ENCODE measurements around the gene TOMM34. TPM values are rescaled to one million over a fixed set of nuclear protein-coding genes. Genes with fewer than 3 reads are reported as not detected.

Gene TOMM34
- total RNA-seq, 1 donor from 2014 or later = 11.1 TPM

GRCh38 chr20:44930517-44931168 lies 29.6 kb downstream of the TOMM34 start:
- no peak overlapping the region for H3K4me3 ChIP-seq
- no peak for TF ChIP-seq CTCF (IDR thresholded peaks at IDR 0.05)
- peaks cover 0 to 4% of the 10 kb centered on the region in 2 donors for H3K36me3 ChIP-seq
- no peaks in the 10 kb centered on the region for H3K9me3 ChIP-seq
- no peak overlapping the region for H3K27ac ChIP-seq
- intact Hi-C loops (cut with DNase I) = no loop called here
- no peaks in the 10 kb centered on the region for H3K27me3 ChIP-seq
- DNase-seq (ENCODE audit: low spot score in 2 of 2) = no peak
- no peaks in the 10 kb centered on the region for H3K4me1 ChIP-seq

- TF ChIP-seq CTCF (IDR thresholded peaks at IDR 0.05) = no peak
- H3K4me3 ChIP-seq = no peak overlapping the region
- H3K9me3 ChIP-seq = no peaks in the 10 kb centered on the region
- no peaks in the 10 kb centered on the region for H3K27me3 ChIP-seq
- intact Hi-C loops (cut with DNase I) = no loop called here
- H3K27ac ChIP-seq = no peak overlapping the region
- no peaks in the 10 kb centered on the region for H3K4me1 ChIP-seq
- DNase-seq (ENCODE audit: low spot score in 2 of 2) = no peak
- H3K36me3 ChIP-seq = peaks cover 0 to 10% of the 10 kb centered on the region in 2 donors
Measured at GRCh38 chr20:44928595-44928994, 31.6 kb downstream of the TOMM34 start.

- intact Hi-C loops (cut with DNase I) = no loop called here
- no peaks in the 10 kb centered on the region for H3K9me3 ChIP-seq
- no peak for TF ChIP-seq CTCF (IDR thresholded peaks at IDR 0.05)
- H3K4me3 ChIP-seq = no peak overlapping the region
- H3K27me3 ChIP-seq = no peaks in the 10 kb centered on the region
- no peak for DNase-seq (ENCODE audit: low spot score in 2 of 2)
- no peak overlapping the region for H3K27ac ChIP-seq
- H3K4me1 ChIP-seq = no peaks in the 10 kb centered on the region
- peaks cover 6 to 15% of the 10 kb centered on the region in 2 donors for H3K36me3 ChIP-seq
Measured at GRCh38 chr20:44924541-44924940, 35.7 kb downstream of the TOMM34 start.

GRCh38 chr20:44921447-44921846 lies 38.8 kb downstream of the TOMM34 start:
- DNase-seq (ENCODE audit: low spot score in 2 of 2) = no peak
- Histone ChIP-seq H3K27me3 (no peaks in the 10 kb centered on the region), H3K27ac (no peak overlapping the region), H3K9me3 (no peaks in the 10 kb centered on the region), H3K36me3 (peaks cover 10 to 15% of the 10 kb centered on the region in 2 donors), H3K4me1 (no peaks in the 10 kb centered on the region), H3K4me3 (no peak overlapping the region)
- TF ChIP-seq CTCF (IDR thresholded peaks at IDR 0.05) = no peak
- intact Hi-C loops (cut with DNase I) = no loop called here

- DNase-seq (ENCODE audit: low spot score in 2 of 2) = no peak
Measured at GRCh38 chr20:44918761-44919160, 41.4 kb downstream of the TOMM34 start.

More at GRCh38 chr20:44918761-44919160, 41.4 kb downstream of the TOMM34 start:
- no peaks in the 10 kb centered on the region for H3K4me1 ChIP-seq
- H3K36me3 ChIP-seq = peaks cover 7 to 13% of the 10 kb centered on the region in 2 donors
- H3K27ac ChIP-seq = no peak overlapping the region
- TF ChIP-seq CTCF (IDR thresholded peaks at IDR 0.05) = no peak
- no peaks in the 10 kb centered on the region for H3K9me3 ChIP-seq
- intact Hi-C loops (cut with DNase I) = no loop called here
- no peaks in the 10 kb centered on the region for H3K27me3 ChIP-seq
- H3K4me3 ChIP-seq = no peak overlapping the region

All from ascending aorta (tissue), 2 donors.